Fibroblast of lung (primary cell): Measurements from ENCODE around the gene SLCO1B3. TPM values are rescaled to one million over a fixed set of nuclear protein-coding genes. Genes with fewer than 3 reads are reported as not detected.

Experiments used
- DNase-seq, 2 donors: peaks; one replicate each; pipeline versions ENCODE4 v3.0.0 to v3.0.0-alpha.2; 2010; ENCODE audit warnings: low read depth in 2 of 2
- H2AFZ ChIP-seq: 2 replicates; pipeline ENCODE4 v1.5.1; 2012; ENCODE audit warnings: low read length, control low read depth, inconsistent platforms
- H3K27ac ChIP-seq: 2 replicates; pipeline ENCODE4 v1.5.1; 2011; ENCODE audit warnings: low read length, control low read depth; ENCODE audit not compliant: insufficient read depth
- H3K27me3 ChIP-seq: 2 replicates; pipeline ENCODE4 v1.5.1; 2011; ENCODE audit warnings: mild to moderate bottlenecking, low read length; ENCODE audit not compliant: control insufficient read depth, insufficient read depth
- H3K36me3 ChIP-seq: 2 replicates; pipeline ENCODE4 v1.5.1; 2011; ENCODE audit warnings: low read length; ENCODE audit not compliant: control insufficient read depth, insufficient read depth
- H3K4me1 ChIP-seq: 2 replicates; pipeline ENCODE4 v1.5.1; 2011; ENCODE audit warnings: low read length; ENCODE audit not compliant: control insufficient read depth, insufficient read depth; ENCODE audit errors: extremely low read depth
- H3K4me2 ChIP-seq: 2 replicates; pipeline ENCODE4 v1.5.1; 2011; ENCODE audit warnings: low read length, control low read depth; ENCODE audit not compliant: insufficient read depth; ENCODE audit errors: extremely low read depth
- H3K4me3 ChIP-seq, 4 experiments: fragments of 200-600 bp in 1 of 4; sonication (generic) in 1 of 4; replicated peaks in 1 of 4; 2 replicates each; pipeline ENCODE4 v1.5.1; 2011 to 2016; ENCODE audit warnings: low read length in 4 of 4, low read depth in 3 of 4, mild to moderate bottlenecking in 3 of 4, control low read depth in 2 of 4, inconsistent platforms in 1 of 4, mixed read lengths in 1 of 4; ENCODE audit not compliant: insufficient read depth in 1 of 4; ENCODE audit errors: control extremely low read depth in 1 of 4
- H3K79me2 ChIP-seq: 2 replicates; pipeline ENCODE4 v1.5.1; 2012; ENCODE audit warnings: mild to moderate bottlenecking, low read length, inconsistent platforms; ENCODE audit not compliant: control insufficient read depth, insufficient read depth
- H3K9ac ChIP-seq: 2 replicates; pipeline ENCODE4 v1.5.1; 2011; ENCODE audit warnings: mild to moderate bottlenecking, low read length, control low read depth; ENCODE audit not compliant: insufficient read depth
- H3K9me3 ChIP-seq: 2 replicates; pipeline ENCODE4 v1.5.1; 2012; ENCODE audit warnings: low read depth, low read length; ENCODE audit not compliant: control insufficient read depth, insufficient read depth
- H4K20me1 ChIP-seq: 2 replicates; pipeline ENCODE4 v1.5.1; 2011; ENCODE audit warnings: low read length; ENCODE audit not compliant: control insufficient read depth, insufficient read depth; ENCODE audit errors: extremely low read depth
- CTCF ChIP-seq, 2 donors: IDR thresholded peaks in 1 of 2; conservative IDR thresholded peaks in 1 of 2; 1 replicate in 1 of 2; 2 replicates in 1 of 2; pipeline ENCODE4 v1.5.1; 2011 to 2012; ENCODE audit warnings: low read length in 2 of 2, control low read depth in 1 of 2, inconsistent platforms in 1 of 2, low read depth in 1 of 2, mild to moderate bottlenecking in 1 of 2
- EZH2 ChIP-seq: IDR thresholded peaks from 2 replicates; pipeline ENCODE4 v1.5.1; 2012; ENCODE audit warnings: low read length, control low read depth, mild to moderate bottlenecking; ENCODE audit errors: missing control alignments
- polyA plus RNA-seq, 2 donors: library from polyadenylated mRNA; depleted of rRNA in 1 of 2; stranded (reverse) in 1 of 2; unstranded in 1 of 2; fragments of >200 nt; gene quantifications; 2 replicates each; pipeline ENCODE4 v1.2.1, GENCODE V29; 2011 to 2012; ENCODE audit warnings: missing spikeins in 1 of 2
- total RNA-seq: library from RNA; depleted of rRNA; stranded (reverse); fragments of >200 nt; gene quantifications from 2 replicates; pipeline ENCODE4 v1.2.1, GENCODE V29; 2014

The SLCO1B3 gene
- total and polyA plus RNA-seq, 2 donors (not counting 1 experiment from before 2014, with no cell fraction given): not detected

GRCh38 chr12:20822925-20823324 is 12.4 kb downstream of the SLCO1B3 start:
- Histone ChIP-seq H3K9ac (no peak overlapping the region), H3K4me2 (no peak overlapping the region), H2AFZ (no peak overlapping the region), H3K4me1 (no peaks in the 10 kb centered on the region), H4K20me1 (no peaks in the 10 kb centered on the region), H3K9me3 (no peaks in the 10 kb centered on the region), H3K4me3 (no peak overlapping the region), H3K27me3 (no peaks in the 10 kb centered on the region), H3K27ac (no peak overlapping the region), H3K36me3 (no peaks in the 10 kb centered on the region), H3K79me2 (no peaks in the 10 kb centered on the region)
- TF ChIP-seq CTCF (conservative IDR thresholded peaks at IDR 0.05 in 1 of 2, IDR thresholded peaks at IDR 0.05 in 1 of 2; ENCODE audit: low read depth in 1 of 2, low read length in 2 of 2): no peak
- no peak for TF ChIP-seq EZH2
- DNase-seq: no peak

GRCh38 chr12:20829919-20830318 is 19.4 kb downstream of the SLCO1B3 start:
- no peak overlapping the region for H3K9ac ChIP-seq
- H4K20me1 ChIP-seq: no peaks in the 10 kb centered on the region
- H2AFZ ChIP-seq: no peak overlapping the region
- no peak overlapping the region for H3K27ac ChIP-seq
- TF ChIP-seq EZH2: no peak
- TF ChIP-seq CTCF (conservative IDR thresholded peaks at IDR 0.05 in 1 of 2, IDR thresholded peaks at IDR 0.05 in 1 of 2; ENCODE audit: low read depth in 1 of 2, low read length in 2 of 2): no peak
- no peaks in the 10 kb centered on the region for H3K4me1 ChIP-seq
- H3K9me3 ChIP-seq: no peaks in the 10 kb centered on the region
- H3K36me3 ChIP-seq: no peaks in the 10 kb centered on the region
- no peak for DNase-seq
- H3K4me2 ChIP-seq: no peak overlapping the region
- no peak overlapping the region for H3K4me3 ChIP-seq
- H3K27me3 ChIP-seq: no peaks in the 10 kb centered on the region
- no peaks in the 10 kb centered on the region for H3K79me2 ChIP-seq

- H3K9ac ChIP-seq: no peak overlapping the region
- H3K4me3 ChIP-seq: no peak overlapping the region
- no peak overlapping the region for H3K27ac ChIP-seq
- H3K27me3 ChIP-seq: no peaks in the 10 kb centered on the region
- TF ChIP-seq CTCF (conservative IDR thresholded peaks at IDR 0.05 in 1 of 2, IDR thresholded peaks at IDR 0.05 in 1 of 2; ENCODE audit: low read depth in 1 of 2, low read length in 2 of 2) (no peak), EZH2 (no peak)
- H3K36me3 ChIP-seq: no peaks in the 10 kb centered on the region
- DNase-seq: no peak
- H3K4me2 ChIP-seq: no peak overlapping the region
- H2AFZ ChIP-seq: no peak overlapping the region
- no peaks in the 10 kb centered on the region for H3K79me2 ChIP-seq
- H3K4me1 ChIP-seq: no peaks in the 10 kb centered on the region
- no peaks in the 10 kb centered on the region for H4K20me1 ChIP-seq
- no peaks in the 10 kb centered on the region for H3K9me3 ChIP-seq
These were observed 20.0 kb downstream of the SLCO1B3 start for GRCh38 chr12:20830456-20830855.
